Naive thymus-derived CD8-positive, alpha-beta T cell (primary cell): ENCODE data around the gene CSAD. TPM values are rescaled to one million over a fixed set of nuclear protein-coding genes. Genes with fewer than 3 reads are reported as not detected.

Source experiments
- ATAC-seq, 2 donors: fragments of 150-1000 bp; cut with Tn5 transposase in 1 of 2; sonication (Bioruptor Pico), chemical (Tn5 transposase) in 1 of 2; 1 replicate in 1 of 2; 2 replicates in 1 of 2; pipeline ENCODE4 v1.10.0; 2021; ENCODE audit warnings: mild to moderate bottlenecking in 2 of 2, moderate library complexity in 2 of 2
- POLR2A ChIA-PET: fragments of 350-600 bp; sonication (Branson Sonifier 250); formaldehyde crosslinking; loops from one replicate; lab custom pipeline; 2021; ENCODE audit warnings: antibody characterized with exemption; lab: Charles Lee
- DNase-seq, 10 donors: peaks; one replicate each; pipeline versions ENCODE4 v3.0.0 to v3.0.0-alpha.2; 2020 to 2022
- H3K27ac Mint-ChIP-seq, 10 donors: one replicate each; pipeline ENCODE4 v1.8.0; 2020 to 2022; ENCODE audit warnings: mild to moderate bottlenecking in 10 of 10, mixed read lengths in 10 of 10, moderate library complexity in 4 of 10, inconsistent platforms in 1 of 10
- H3K27me3 Mint-ChIP-seq, 5 donors: one replicate each; pipeline ENCODE4 v1.8.0; 2021 to 2022; ENCODE audit warnings: mixed read lengths in 5 of 5
- H3K36me3 Mint-ChIP-seq, 3 donors: one replicate each; pipeline ENCODE4 v1.8.0; 2020 to 2022; ENCODE audit warnings: mixed read lengths in 3 of 3, mild to moderate bottlenecking in 2 of 3, inconsistent platforms in 1 of 3
- H3K4me1 Mint-ChIP-seq, 4 donors: one replicate each; pipeline ENCODE4 v1.8.0; 2021 to 2022; ENCODE audit warnings: mixed read lengths in 4 of 4
- H3K4me3 Mint-ChIP-seq, 10 donors: one replicate each; pipeline ENCODE4 v1.8.0; 2020 to 2022; ENCODE audit warnings: mild to moderate bottlenecking in 10 of 10, mixed read lengths in 10 of 10, moderate library complexity in 6 of 10, inconsistent platforms in 1 of 10
- H3K9me3 Mint-ChIP-seq, 9 donors: one replicate each; pipeline ENCODE4 v1.8.0; 2020 to 2022; ENCODE audit warnings: mixed read lengths in 9 of 9, mild to moderate bottlenecking in 3 of 9, inconsistent platforms in 1 of 9, moderate library complexity in 1 of 9
- polyA plus RNA-seq, 3 donors: library from polyadenylated mRNA; unstranded; fragments of 300-500 nt; fragmentation: Illumina TruSeq; gene quantifications; one replicate each; pipeline ENCODE4 v1.2.3, GENCODE V29; 2021
- total RNA-seq, 8 experiments: library from RNA in 2 of 8; stranded (reverse) in 2 of 8; gene quantifications; one replicate each; pipeline ENCODE4 v1.2.3 and lab custom pipeline; 2021 to 2026

The CSAD gene
- total and polyA plus RNA-seq, 5 experiments from 2014 or later, result 1.1 to 53.4 (median 1.3) TPM

- peaks cover 4 to 12% (median 8%) of the 10 kb centered on the region in 4 donors for H3K4me1 Mint-ChIP-seq
- H3K27me3 Mint-ChIP-seq, result no peaks in the 10 kb centered on the region
- DNase-seq (no peak), ATAC-seq (no peak)
- peak overlapping the region in 1 of 10 donors; percentile 15 for H3K27ac Mint-ChIP-seq
- POLR2A ChIA-PET, result interaction anchor here (1.0 to 3.0 kb wide), 8 partner anchors 10 to 58 kb away, joined by 3 to 15 read pairs (median 6); partner anchors contain the start of genes CSAD, ITGB7, SOAT2 and ZNF740
- H3K9me3 Mint-ChIP-seq, result no peaks in the 10 kb centered on the region
- H3K36me3 Mint-ChIP-seq, result peaks cover 0 to 2% (median 0%) of the 10 kb centered on the region in 3 donors
- H3K4me3 Mint-ChIP-seq, result no peak overlapping the region
Observed at GRCh38 chr12:53161119-53161911, 19.4 kb downstream of the CSAD start.

DNA sequence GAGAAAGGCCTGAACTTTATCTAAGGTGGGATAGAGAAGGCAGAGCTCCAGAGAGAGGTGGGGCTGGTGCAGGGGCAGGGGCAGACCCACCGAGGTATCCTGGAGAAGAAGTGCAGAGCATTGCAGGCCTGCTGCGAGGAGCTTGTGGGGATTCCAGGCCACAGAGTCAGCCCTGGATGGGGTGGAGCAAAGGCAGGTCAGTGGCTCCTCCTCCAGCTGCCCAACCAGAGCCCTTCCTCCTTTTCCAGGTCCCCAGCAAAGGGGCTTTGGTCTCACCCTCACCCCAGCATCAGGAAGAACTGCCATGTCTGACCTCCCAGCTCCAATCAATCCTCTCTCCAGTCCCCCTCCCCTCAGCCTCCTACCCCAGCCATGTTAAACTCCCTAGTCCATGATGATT, 20.1 kb downstream of the CSAD start:
- no peak overlapping the region for H3K4me3 Mint-ChIP-seq
- H3K4me1 Mint-ChIP-seq, result peaks cover 4 to 12% (median 8%) of the 10 kb centered on the region in 4 donors
- H3K27ac Mint-ChIP-seq, result no peak overlapping the region
- DNase-seq (no peak), ATAC-seq (no peak)
- H3K9me3 Mint-ChIP-seq, result no peaks in the 10 kb centered on the region
- POLR2A ChIA-PET, result interaction anchor here (1.0 to 3.0 kb wide), 11 partner anchors 11 to 128 kb away, joined by 3 to 15 read pairs (median 5); partner anchors contain the start of genes CSAD, ITGB7, SOAT2 and ZNF740
- H3K36me3 Mint-ChIP-seq, result peaks cover 0 to 2% (median 0%) of the 10 kb centered on the region in 3 donors
- no peaks in the 10 kb centered on the region for H3K27me3 Mint-ChIP-seq

DNA sequence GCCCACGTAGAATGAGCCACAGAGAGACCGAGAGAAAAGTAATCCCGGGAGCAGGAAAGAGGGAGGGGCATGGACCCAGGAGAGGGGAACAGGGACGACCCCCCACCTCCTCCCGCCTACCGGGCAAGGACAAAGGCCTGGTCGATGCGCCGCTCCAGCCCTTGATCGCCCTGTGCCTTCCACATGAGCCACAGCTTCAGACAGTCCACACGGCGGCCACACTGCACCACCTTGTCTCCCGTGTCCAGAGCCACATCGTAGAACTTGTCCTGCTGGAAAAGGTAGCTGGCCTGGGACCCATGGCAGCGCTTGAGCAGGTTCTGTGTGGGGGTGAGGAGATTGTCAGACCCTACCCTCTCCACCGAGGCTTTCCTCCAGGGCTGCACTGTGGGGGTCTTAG, 20.7 kb downstream of the CSAD start:
- peaks cover 0 to 2% (median 0%) of the 10 kb centered on the region in 3 donors for H3K36me3 Mint-ChIP-seq
- DNase-seq (no peak), ATAC-seq (no peak)
- H3K9me3 Mint-ChIP-seq, result no peaks in the 10 kb centered on the region
- no peaks in the 10 kb centered on the region for H3K27me3 Mint-ChIP-seq
- H3K4me3 Mint-ChIP-seq, result no peak overlapping the region
- H3K27ac Mint-ChIP-seq, result no peak overlapping the region
- peaks cover 4 to 12% (median 8%) of the 10 kb centered on the region in 4 donors for H3K4me1 Mint-ChIP-seq
- POLR2A ChIA-PET, result interaction anchor here (0.9 to 3.0 kb wide), 18 partner anchors 11 to 185 kb away, joined by 3 to 15 read pairs (median 4); partner anchors contain the start of genes CSAD, ITGB7, PFDN5 and SOAT2

DNA sequence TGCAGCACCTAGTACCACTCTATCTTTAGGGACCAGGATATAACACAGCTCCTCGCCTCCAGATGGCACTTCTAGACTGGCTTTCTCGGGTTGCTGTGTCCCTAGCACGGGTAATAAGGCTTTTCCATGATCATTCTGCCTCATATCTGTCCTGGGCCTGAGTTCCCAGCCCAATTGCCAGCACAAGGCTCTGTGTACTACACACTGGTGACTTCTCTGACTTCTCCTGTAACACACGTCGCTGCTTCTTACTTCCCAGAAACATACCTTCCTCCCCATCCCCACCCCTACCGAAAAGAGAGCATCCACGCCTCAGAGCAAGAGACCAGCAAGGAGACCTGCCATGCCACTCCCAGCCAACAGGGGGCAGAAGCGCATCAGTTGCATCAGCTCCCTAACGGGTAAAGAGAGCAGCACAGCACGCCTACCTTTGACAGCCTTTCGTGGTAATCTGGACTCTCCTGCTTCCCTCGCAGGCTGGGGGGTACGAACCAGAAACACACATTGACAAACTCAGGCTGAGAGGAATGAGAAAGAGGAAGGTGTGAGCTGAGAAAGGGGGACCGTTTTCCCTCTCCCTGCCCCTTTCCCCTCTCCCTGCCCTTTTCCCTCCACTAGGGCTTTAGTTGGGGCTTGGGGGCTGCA, 21.4 kb downstream of the CSAD start:
- H3K27ac Mint-ChIP-seq, result peak overlapping the region in 7 of 10 donors; percentile 0 to 87 (median 64)
- H3K4me1 Mint-ChIP-seq, result peaks cover 4 to 12% (median 8%) of the 10 kb centered on the region in 4 donors
- ATAC-seq (peak; percentile 96 to 99), DNase-seq (peak; percentile 78 to 93 (median 86))
- POLR2A ChIA-PET, result interaction anchor here (0.6 to 3.0 kb wide), 21 partner anchors 12 to 185 kb away, joined by 3 to 15 read pairs (median 4); partner anchors contain the start of genes CSAD, ESPL1, ITGB7 and PFDN5
- peak overlapping the region in 1 of 10 donors; percentile 3 for H3K4me3 Mint-ChIP-seq
- no peaks in the 10 kb centered on the region for H3K9me3 Mint-ChIP-seq
- H3K36me3 Mint-ChIP-seq, result peaks cover 0 to 2% (median 0%) of the 10 kb centered on the region in 3 donors
- H3K27me3 Mint-ChIP-seq, result no peaks in the 10 kb centered on the region

DNA sequence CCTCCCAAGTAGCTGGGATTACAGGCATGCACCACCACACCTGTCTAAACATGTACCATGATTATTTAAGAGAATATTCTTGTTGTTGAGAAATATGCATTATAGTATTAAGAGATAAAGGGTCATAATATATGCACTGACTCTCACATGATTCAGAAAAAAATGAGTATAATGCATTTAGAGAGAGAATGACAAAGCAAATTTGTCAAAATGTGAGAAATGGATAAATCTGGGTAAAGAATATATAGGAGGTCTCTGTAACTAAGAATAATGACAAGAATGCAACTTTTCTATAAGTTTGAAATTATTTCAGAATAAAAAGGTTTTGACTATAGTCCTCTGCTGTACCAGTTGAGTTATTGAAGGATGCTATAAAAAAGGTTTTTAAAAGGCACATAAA, 28.3 kb downstream of the CSAD start:
- DNase-seq (no peak), ATAC-seq (no peak)
- POLR2A ChIA-PET, result no interaction called here
- Mint-ChIP-seq H3K4me3 (no peak overlapping the region), H3K36me3 (no peaks in the 10 kb centered on the region), H3K27me3 (no peaks in the 10 kb centered on the region), H3K27ac (no peak overlapping the region), H3K4me1 (peaks cover 0 to 2% (median 0%) of the 10 kb centered on the region in 4 donors), H3K9me3 (no peaks in the 10 kb centered on the region)

DNA sequence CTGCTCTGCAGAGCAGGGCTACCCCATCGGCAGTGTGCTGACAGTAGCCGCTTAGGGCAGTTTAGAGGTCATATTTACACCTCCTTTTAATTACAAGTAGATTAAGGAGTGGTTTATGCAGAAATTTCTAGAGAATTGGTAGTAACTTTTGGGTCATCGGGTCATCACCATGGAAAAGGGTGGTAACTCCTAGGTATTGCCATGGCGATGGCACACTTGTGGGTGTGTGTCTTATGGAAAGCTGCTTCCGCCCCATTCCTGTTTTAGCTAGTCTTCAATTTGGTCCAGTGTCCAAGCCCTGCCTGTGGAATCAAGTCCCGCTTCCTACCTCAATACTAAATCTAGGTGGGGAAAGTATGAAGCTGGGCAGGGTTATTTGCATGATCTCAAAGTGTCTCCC, 29.7 kb downstream of the CSAD start:
- Mint-ChIP-seq H3K4me1 (no peaks in the 10 kb centered on the region), H3K27me3 (no peaks in the 10 kb centered on the region), H3K4me3 (no peak overlapping the region), H3K9me3 (no peaks in the 10 kb centered on the region), H3K27ac (peak overlapping the region in 1 of 10 donors; percentile 10), H3K36me3 (no peaks in the 10 kb centered on the region)
- ATAC-seq (no peak), DNase-seq (no peak)
- POLR2A ChIA-PET, result no interaction called here

DNA sequence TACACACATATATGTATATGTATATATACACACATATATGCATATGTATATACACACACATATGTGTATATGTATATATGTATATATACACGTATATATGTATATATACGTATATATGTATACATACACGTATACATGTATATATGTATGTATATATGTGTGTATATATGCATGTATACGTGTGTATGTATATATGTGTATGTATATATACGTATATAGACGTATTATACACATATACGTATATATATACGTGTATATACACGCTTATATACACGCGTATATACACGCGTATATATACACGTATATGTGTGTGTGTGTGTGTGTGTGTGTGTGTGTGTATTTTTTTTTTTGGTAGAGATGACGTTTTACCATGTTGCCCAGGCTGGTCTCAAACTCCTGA, 33.1 kb downstream of the CSAD start:
- DNase-seq, result no peak
- POLR2A ChIA-PET, result no interaction called here
- no peaks in the 10 kb centered on the region for H3K36me3 Mint-ChIP-seq

DNA sequence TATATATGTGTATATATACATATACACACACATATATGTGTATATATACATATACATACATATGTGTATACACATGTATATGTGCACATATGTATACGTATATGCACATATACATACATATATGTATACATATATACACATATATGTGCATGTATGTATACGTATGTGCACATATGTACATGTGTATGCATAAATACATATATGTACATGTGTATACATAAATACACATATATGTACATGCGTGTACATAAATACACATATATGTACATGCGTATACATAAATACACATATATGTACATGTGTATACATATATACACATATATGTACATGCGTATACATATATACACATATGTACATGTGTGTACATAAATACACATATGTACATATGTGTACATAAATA, 33.5 kb downstream of the CSAD start:
- H3K4me1 Mint-ChIP-seq, result no peaks in the 10 kb centered on the region
- ATAC-seq (no peak), DNase-seq (no peak)
- H3K36me3 Mint-ChIP-seq, result no peaks in the 10 kb centered on the region
- POLR2A ChIA-PET, result no interaction called here
- H3K27ac Mint-ChIP-seq, result no peak overlapping the region
- no peak overlapping the region for H3K4me3 Mint-ChIP-seq
- no peaks in the 10 kb centered on the region for H3K9me3 Mint-ChIP-seq
- no peaks in the 10 kb centered on the region for H3K27me3 Mint-ChIP-seq

More for the DNA sequence above, 33.1 kb downstream of the CSAD start:
- Mint-ChIP-seq H3K4me3 (no peak overlapping the region), H3K4me1 (no peaks in the 10 kb centered on the region), H3K9me3 (no peaks in the 10 kb centered on the region), H3K27ac (no peak overlapping the region), H3K27me3 (no peaks in the 10 kb centered on the region)
- ATAC-seq, result no peak

GRCh38 chr12:53145383-53146260, 35.1 kb downstream of the CSAD start:
- H3K9me3 Mint-ChIP-seq, result no peaks in the 10 kb centered on the region
- H3K36me3 Mint-ChIP-seq, result no peaks in the 10 kb centered on the region
- POLR2A ChIA-PET, result no interaction called here
- H3K4me3 Mint-ChIP-seq, result no peak overlapping the region
- no peaks in the 10 kb centered on the region for H3K4me1 Mint-ChIP-seq
- DNase-seq (no peak), ATAC-seq (no peak)
- no peak overlapping the region for H3K27ac Mint-ChIP-seq
- H3K27me3 Mint-ChIP-seq, result no peaks in the 10 kb centered on the region

- no peak overlapping the region for H3K27ac Mint-ChIP-seq
- H3K4me3 Mint-ChIP-seq, result no peak overlapping the region
- ATAC-seq, result no peak
- no peak for DNase-seq
- no peaks in the 10 kb centered on the region for H3K36me3 Mint-ChIP-seq
- peaks cover 0 to 3% (median 0%) of the 10 kb centered on the region in 9 donors for H3K9me3 Mint-ChIP-seq
- no peaks in the 10 kb centered on the region for H3K4me1 Mint-ChIP-seq
- POLR2A ChIA-PET, result interaction anchor here (0.6 to 0.7 kb wide), 2 partner anchors 16 to 152 kb away, joined by 3 to 4 read pairs; partner anchors contain the start of gene PFDN5
- peaks cover 0 to 3% (median 0%) of the 10 kb centered on the region in 5 donors for H3K27me3 Mint-ChIP-seq
Observed at GRCh38 chr12:53143355-53143754, 37.4 kb downstream of the CSAD start.

DNA sequence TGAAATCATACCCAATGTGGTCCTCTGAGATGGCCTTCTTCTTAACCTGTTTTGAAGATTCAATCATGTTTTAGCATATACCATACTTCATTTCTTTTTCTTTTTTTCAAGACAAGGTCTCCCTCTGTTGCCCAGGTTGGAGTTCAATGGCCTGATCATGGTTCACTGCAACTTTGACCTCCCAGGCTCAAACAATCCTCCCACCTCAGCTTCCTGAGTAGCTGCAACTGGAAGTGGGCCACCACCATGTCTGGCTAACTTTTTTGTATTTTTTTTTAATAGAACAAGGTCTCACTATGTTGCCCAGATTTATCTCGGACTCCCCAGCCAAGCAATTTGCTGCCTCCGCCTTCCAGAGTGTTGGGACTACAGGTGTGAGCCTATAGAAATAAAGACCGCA, 47.0 kb downstream of the CSAD start:
- H3K4me3 Mint-ChIP-seq, result no peak overlapping the region
- peaks cover 0 to 17% (median 3%) of the 10 kb centered on the region in 9 donors for H3K9me3 Mint-ChIP-seq
- H3K36me3 Mint-ChIP-seq, result no peaks in the 10 kb centered on the region
- H3K27me3 Mint-ChIP-seq, result peaks cover 0 to 4% (median 0%) of the 10 kb centered on the region in 5 donors
- peaks cover 0 to 8% (median 2%) of the 10 kb centered on the region in 4 donors for H3K4me1 Mint-ChIP-seq
- peak overlapping the region in 1 of 10 donors; percentile 38 for H3K27ac Mint-ChIP-seq
- DNase-seq (no peak), ATAC-seq (no peak)
- POLR2A ChIA-PET, result no interaction called here

GRCh38 chr12:53131844-53132243, 48.9 kb downstream of the CSAD start:
- H3K27me3 Mint-ChIP-seq, result peaks cover 0 to 3% (median 1%) of the 10 kb centered on the region in 5 donors
- DNase-seq (no peak), ATAC-seq (no peak)
- H3K4me1 Mint-ChIP-seq, result peaks cover 0 to 8% (median 3%) of the 10 kb centered on the region in 4 donors
- no peak overlapping the region for H3K4me3 Mint-ChIP-seq
- peaks cover 0 to 2% (median 0%) of the 10 kb centered on the region in 3 donors for H3K36me3 Mint-ChIP-seq
- POLR2A ChIA-PET, result no interaction called here
- peak overlapping the region in 1 of 10 donors; percentile 22 for H3K27ac Mint-ChIP-seq
- peaks cover 0 to 7% (median 0%) of the 10 kb centered on the region in 9 donors for H3K9me3 Mint-ChIP-seq
